ENCODE results near the gene NIPAL3.

DNA sequence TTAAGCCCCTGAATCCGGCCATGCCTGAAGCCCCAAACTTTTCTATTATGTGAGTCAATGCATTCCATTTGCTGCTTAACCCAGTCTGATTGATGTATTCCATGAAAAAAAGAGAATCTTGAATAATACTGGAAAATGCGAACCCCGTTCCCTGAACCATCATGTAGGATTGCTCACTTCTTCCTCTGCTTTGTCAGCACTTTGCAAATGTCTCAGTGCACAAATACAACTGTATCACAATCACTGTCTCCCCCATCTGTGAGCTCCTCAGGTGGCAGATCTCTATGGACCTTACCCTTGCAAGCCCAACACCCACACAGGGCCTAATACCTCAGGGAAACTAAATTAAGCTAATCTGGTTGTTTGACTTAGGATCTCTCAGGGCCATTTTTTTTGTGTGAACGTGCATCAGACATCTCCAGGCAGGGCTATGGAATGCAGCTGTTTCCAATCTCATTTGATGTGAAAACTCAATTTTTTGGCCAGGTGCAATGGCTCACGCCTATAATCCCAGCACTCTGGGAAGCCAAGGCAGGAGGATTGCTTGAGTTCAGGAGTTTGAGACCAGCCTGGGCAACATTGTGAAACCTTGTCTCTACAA lies 84.9 kb downstream of the NIPAL3 start:
- TF ChIP-seq POLR2AphosphoS5 (IDR thresholded peaks at IDR 0.05; ENCODE audit: low read depth, low read length) (no peak), POLR2A (IDR thresholded peaks at IDR 0.05; ENCODE audit: low read depth, low read length) (no peak)

Measured in GM12891 (cell line).